GDM1 (cell line): ENCODE data around the gene SELENOW.

Experiments
- DNase-seq: peaks from one replicate; lab custom pipeline; 2025; lab: John Stamatoyannopoulos, UW

SELENOW gene

GRCh38 chr19:47821460-47822020 is 43.0 kb downstream of the SELENOW start, which contains the start of gene CRX:
Gene CRX, plus strand, starts transcription at chr19:47821937. Its CDS starts 12,507 bp downstream, at chr19:47834444.
- no peak for DNase-seq

- DNase-seq = no peak
Measured at GRCh38 chr19:47824396-47824795, 45.9 kb downstream of the SELENOW start.

GRCh38 chr19:47826800-47827199 is 48.3 kb downstream of the SELENOW start:
- DNase-seq = no peak

- no peak for DNase-seq
Measured at GRCh38 chr19:47832723-47833122, 54.2 kb downstream of the SELENOW start.
